Measurements from ENCODE around the gene NOLC1.

The NOLC1 gene

DNA sequence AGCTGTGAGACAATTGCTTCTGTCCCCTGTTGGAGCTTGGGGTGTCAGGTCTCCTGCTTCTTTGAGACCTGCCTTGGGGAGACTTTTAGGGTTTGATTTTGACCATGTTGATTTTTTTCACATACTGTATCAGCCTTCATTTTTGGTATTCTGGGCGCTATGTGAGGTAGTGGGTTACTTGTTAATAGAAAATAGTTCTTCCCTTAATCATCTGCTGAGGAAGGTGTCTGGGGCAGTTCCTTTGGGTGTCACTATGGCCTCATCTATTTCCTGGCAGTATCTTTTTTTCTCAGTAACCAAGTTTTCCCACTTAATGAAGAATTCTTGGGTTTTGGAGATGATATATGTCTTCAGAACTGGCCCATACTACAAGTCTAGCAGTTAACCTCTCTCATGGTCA lies 4.6 kb upstream of the NOLC1 start:
- Histone ChIP-seq H3K4me3 (ENCODE audit: low read depth in 1 of 2, low read length in 2 of 2) (no peak overlapping the region), H3K4me1 (ENCODE audit: insufficient read depth, low read length) (peaks cover 10% of the 10 kb centered on the region), H3K4me2 (ENCODE audit: insufficient read depth, low read length) (no peak overlapping the region), H3K9ac (ENCODE audit: low read depth, low read length) (no peak overlapping the region), H3K27me3 (ENCODE audit: insufficient read depth, low read length, poor library complexity) (no peaks in the 10 kb centered on the region), H3K9me3 (ENCODE audit: insufficient read depth, low read length, severe bottlenecking) (no peaks in the 10 kb centered on the region), H3K79me2 (ENCODE audit: insufficient read depth, low read length) (peaks cover 30% of the 10 kb centered on the region), H3K27ac (ENCODE audit: low read length) (no peak overlapping the region), H4K20me1 (ENCODE audit: insufficient read depth, low read length) (peaks cover 24% of the 10 kb centered on the region; the same call in 1 of the 2 replicates), H3K36me3 (ENCODE audit: insufficient read depth, low read length) (peaks cover 86% of the 10 kb centered on the region), H2AFZ (ENCODE audit: low read depth, low read length) (no peak overlapping the region)
- TF ChIP-seq, protein P1, sequence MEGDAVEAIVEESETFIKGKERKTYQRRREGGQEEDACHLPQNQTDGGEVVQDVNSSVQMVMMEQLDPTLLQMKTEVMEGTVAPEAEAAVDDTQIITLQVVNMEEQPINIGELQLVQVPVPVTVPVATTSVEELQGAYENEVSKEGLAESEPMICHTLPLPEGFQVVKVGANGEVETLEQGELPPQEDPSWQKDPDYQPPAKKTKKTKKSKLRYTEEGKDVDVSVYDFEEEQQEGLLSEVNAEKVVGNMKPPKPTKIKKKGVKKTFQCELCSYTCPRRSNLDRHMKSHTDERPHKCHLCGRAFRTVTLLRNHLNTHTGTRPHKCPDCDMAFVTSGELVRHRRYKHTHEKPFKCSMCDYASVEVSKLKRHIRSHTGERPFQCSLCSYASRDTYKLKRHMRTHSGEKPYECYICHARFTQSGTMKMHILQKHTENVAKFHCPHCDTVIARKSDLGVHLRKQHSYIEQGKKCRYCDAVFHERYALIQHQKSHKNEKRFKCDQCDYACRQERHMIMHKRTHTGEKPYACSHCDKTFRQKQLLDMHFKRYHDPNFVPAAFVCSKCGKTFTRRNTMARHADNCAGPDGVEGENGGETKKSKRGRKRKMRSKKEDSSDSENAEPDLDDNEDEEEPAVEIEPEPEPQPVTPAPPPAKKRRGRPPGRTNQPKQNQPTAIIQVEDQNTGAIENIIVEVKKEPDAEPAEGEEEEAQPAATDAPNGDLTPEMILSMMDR (IDR thresholded peaks at IDR 0.05; ENCODE audit: borderline replicate concordance, extremely low read depth, low read length, poor library complexity, severe bottlenecking) = no peak
- no peak for TF ChIP-seq EZH2 (IDR thresholded peaks at IDR 0.05; ENCODE audit: borderline replicate concordance, low read depth, low read length, severe bottlenecking)
- no peak for ATAC-seq (ENCODE audit: insufficient read depth, low read depth)
- no peak for DNase-seq

DNA sequence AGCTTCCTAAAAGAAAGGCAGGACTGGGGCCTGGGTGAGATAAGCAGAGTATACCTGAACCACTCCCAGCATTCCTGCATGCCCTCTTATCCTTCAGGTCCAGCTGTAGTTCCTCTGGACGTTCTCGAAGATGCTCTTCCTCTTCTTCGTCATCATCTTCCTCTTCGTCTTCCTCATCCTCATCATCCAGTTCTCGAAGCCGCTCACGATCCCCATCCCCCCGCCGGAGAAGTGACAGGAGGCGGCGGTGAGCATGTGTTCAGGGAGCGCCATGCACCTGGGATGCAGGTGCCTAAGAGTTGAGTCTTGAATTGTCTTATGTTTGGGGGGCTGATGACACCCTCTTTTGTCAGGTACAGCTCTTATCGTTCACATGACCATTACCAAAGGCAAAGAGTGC lies 3.9 kb upstream of the NOLC1 start:
- TF ChIP-seq EZH2 (IDR thresholded peaks at IDR 0.05; ENCODE audit: borderline replicate concordance, low read depth, low read length, severe bottlenecking) = no peak
- DNase-seq (no peak), ATAC-seq (ENCODE audit: insufficient read depth, low read depth) (no peak)
- peaks cover 23% of the 10 kb centered on the region; the same call in 1 of the 2 replicates for H4K20me1 ChIP-seq (ENCODE audit: insufficient read depth, low read length)
- peaks cover 81% of the 10 kb centered on the region for H3K36me3 ChIP-seq (ENCODE audit: insufficient read depth, low read length)
- H3K79me2 ChIP-seq (ENCODE audit: insufficient read depth, low read length) = peaks cover 31% of the 10 kb centered on the region
- H3K27ac ChIP-seq (ENCODE audit: low read length) = no peak overlapping the region
- no peak overlapping the region for H3K4me2 ChIP-seq (ENCODE audit: insufficient read depth, low read length)
- no peaks in the 10 kb centered on the region for H3K27me3 ChIP-seq (ENCODE audit: insufficient read depth, low read length, poor library complexity)
- H3K9ac ChIP-seq (ENCODE audit: low read depth, low read length) = no peak overlapping the region
- no peak overlapping the region for H2AFZ ChIP-seq (ENCODE audit: low read depth, low read length)
- H3K9me3 ChIP-seq (ENCODE audit: insufficient read depth, low read length, severe bottlenecking) = no peaks in the 10 kb centered on the region
- peaks cover 15% of the 10 kb centered on the region for H3K4me1 ChIP-seq (ENCODE audit: insufficient read depth, low read length)
- H3K4me3 ChIP-seq (ENCODE audit: low read depth in 1 of 2, low read length in 2 of 2) = no peak overlapping the region

DNA sequence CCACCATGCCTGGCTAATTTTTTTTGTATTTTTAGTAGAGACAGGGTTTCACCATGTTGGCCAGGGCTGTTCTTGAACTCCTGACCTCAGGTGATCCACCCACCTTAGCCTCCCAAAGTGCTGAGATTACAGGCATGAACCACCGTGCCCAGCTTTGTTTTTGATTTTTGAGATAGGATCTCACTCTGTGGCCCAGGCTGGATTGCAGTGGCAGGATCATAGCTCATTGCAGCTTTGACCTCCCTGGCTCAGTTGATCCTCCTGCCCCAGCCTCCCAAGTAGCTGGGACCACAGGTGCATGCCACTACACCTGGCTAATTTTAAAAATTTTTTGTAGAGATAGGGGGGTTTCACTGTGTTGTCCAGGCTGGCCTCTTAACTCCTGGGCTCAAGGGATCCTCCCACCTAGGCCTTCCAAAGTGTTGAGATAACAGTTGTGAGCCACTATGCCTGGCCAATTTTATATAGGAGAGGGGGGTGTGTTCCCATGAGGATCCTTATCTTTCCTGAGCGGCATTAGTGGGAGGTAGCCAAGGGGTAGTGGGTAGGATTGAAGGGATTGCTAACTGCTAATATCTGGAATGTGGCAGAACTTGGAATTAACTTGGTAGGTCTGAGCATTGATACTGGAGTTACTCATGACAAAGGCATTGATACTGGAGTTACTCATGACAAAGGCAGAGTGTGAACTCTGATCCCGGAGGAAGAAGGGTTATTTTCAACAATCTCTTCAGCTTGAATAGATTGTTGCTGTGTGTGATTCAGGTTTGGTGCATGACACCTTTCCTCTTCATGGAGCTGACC lies 1.0 kb upstream of the NOLC1 start:
- H3K9me3 ChIP-seq (ENCODE audit: insufficient read depth, low read length, severe bottlenecking) = no peaks in the 10 kb centered on the region
- TF ChIP-seq EZH2 (IDR thresholded peaks at IDR 0.05; ENCODE audit: borderline replicate concordance, low read depth, low read length, severe bottlenecking) = no peak
- TF ChIP-seq, protein P1 (IDR thresholded peaks at IDR 0.05; ENCODE audit: borderline replicate concordance, extremely low read depth, low read length, poor library complexity, severe bottlenecking) = no peak
- no peak for DNase-seq
- peaks cover 47% of the 10 kb centered on the region for H3K79me2 ChIP-seq (ENCODE audit: insufficient read depth, low read length)
- peak overlapping the region in 1 of 2 experiments; percentile 73; a peak in 2 of 4 replicates for H3K4me3 ChIP-seq (ENCODE audit: low read depth in 1 of 2, low read length in 2 of 2)
- peaks cover 34% of the 10 kb centered on the region for H4K20me1 ChIP-seq (ENCODE audit: insufficient read depth, low read length)
- peaks cover 77% of the 10 kb centered on the region for H3K36me3 ChIP-seq (ENCODE audit: insufficient read depth, low read length)
- H3K27ac ChIP-seq (ENCODE audit: low read length) = peak overlapping the region; percentile 88
- H3K27me3 ChIP-seq (ENCODE audit: insufficient read depth, low read length, poor library complexity) = no peaks in the 10 kb centered on the region
- no peak for ATAC-seq (ENCODE audit: insufficient read depth, low read depth)
- peak overlapping the region; percentile 56 for H3K9ac ChIP-seq (ENCODE audit: low read depth, low read length)
- peaks cover 39% of the 10 kb centered on the region for H3K4me1 ChIP-seq (ENCODE audit: insufficient read depth, low read length)
- peak overlapping the region; percentile 61 for H3K4me2 ChIP-seq (ENCODE audit: insufficient read depth, low read length)
- peak overlapping the region; percentile 73 for H2AFZ ChIP-seq (ENCODE audit: low read depth, low read length)

DNA sequence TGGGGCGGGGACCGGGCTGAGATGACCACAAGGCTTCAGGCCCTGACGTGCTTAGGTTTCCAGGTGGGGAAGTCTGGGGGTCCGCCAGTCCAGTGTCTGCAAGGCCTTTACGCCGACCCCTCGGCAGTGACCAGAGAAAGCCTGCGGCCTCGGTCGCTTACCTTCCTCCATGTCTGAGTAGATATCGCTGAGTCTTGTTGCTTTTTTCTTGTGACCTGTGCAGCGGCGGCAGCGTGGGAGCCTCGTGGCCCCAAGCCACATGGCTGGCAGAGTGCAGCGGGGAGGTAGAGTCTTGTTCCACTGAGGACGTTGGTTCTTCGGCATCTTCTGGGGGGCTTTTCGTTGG lies 329 bp downstream of the NOLC1 start:
- peaks cover 54% of the 10 kb centered on the region for H3K79me2 ChIP-seq (ENCODE audit: insufficient read depth, low read length)
- H3K4me3 ChIP-seq (ENCODE audit: low read depth in 1 of 2, low read length in 2 of 2) = peak overlapping the region; percentile 63 to 73

More for the DNA sequence above, 329 bp downstream of the NOLC1 start:
- Histone ChIP-seq H2AFZ (ENCODE audit: low read depth, low read length) (peak overlapping the region; percentile 84), H4K20me1 (ENCODE audit: insufficient read depth, low read length) (peaks cover 39% of the 10 kb centered on the region), H3K9ac (ENCODE audit: low read depth, low read length) (peak overlapping the region; percentile 70), H3K9me3 (ENCODE audit: insufficient read depth, low read length, severe bottlenecking) (no peaks in the 10 kb centered on the region), H3K27ac (ENCODE audit: low read length) (peak overlapping the region; percentile 75), H3K4me1 (ENCODE audit: insufficient read depth, low read length) (peaks cover 44% of the 10 kb centered on the region), H3K36me3 (ENCODE audit: insufficient read depth, low read length) (peaks cover 77% of the 10 kb centered on the region), H3K27me3 (ENCODE audit: insufficient read depth, low read length, poor library complexity) (no peaks in the 10 kb centered on the region), H3K4me2 (ENCODE audit: insufficient read depth, low read length) (peak overlapping the region; percentile 99)
- DNase-seq (peak; percentile 43), ATAC-seq (ENCODE audit: insufficient read depth, low read depth) (peak; percentile 11)
- TF ChIP-seq, protein P1 (IDR thresholded peaks at IDR 0.05; ENCODE audit: borderline replicate concordance, extremely low read depth, low read length, poor library complexity, severe bottlenecking) = no peak
- TF ChIP-seq EZH2 (IDR thresholded peaks at IDR 0.05; ENCODE audit: borderline replicate concordance, low read depth, low read length, severe bottlenecking) = no peak

Measured in DND-41 (cell line).